Activated T-helper 2 cell treated with anti-CD3 and anti-CD28 coated beads, Interferon-gamma antibody, Interleukin-2, Interleukin-4, amounts not matched to agents 10 μg/mL and 5 μg/mL and 100 μg/mL, durations not matched to agents 14 hours and 24 hours and 36 hours (primary cell): Measurements from ENCODE around the gene NUBP2. TPM values are rescaled to one million over a fixed set of nuclear protein-coding genes. Genes with fewer than 3 reads are reported as not detected.
A peak's percentile ranks its signal among the peaks of the same experiment; 100 is the strongest.

Experiments used
- DNase-seq: peaks from one replicate; pipeline ENCODE4 v3.0.0; 2021; ENCODE audit warnings: low spot score
- H3K27ac Mint-ChIP-seq: one replicate; pipeline ENCODE4 v1.8.0; 2021; ENCODE audit warnings: mixed read lengths
- H3K27me3 Mint-ChIP-seq: one replicate; pipeline ENCODE4 v1.8.0; 2021; ENCODE audit warnings: low read depth, mixed read lengths
- H3K36me3 Mint-ChIP-seq: one replicate; pipeline ENCODE4 v1.8.0; 2021; ENCODE audit warnings: low read depth, mixed read lengths
- H3K4me1 Mint-ChIP-seq: one replicate; pipeline ENCODE4 v1.8.0; 2021; ENCODE audit warnings: low read depth, mixed read lengths
- H3K4me3 Mint-ChIP-seq: one replicate; pipeline ENCODE4 v1.8.0; 2021; ENCODE audit warnings: low read depth, mild to moderate bottlenecking, moderate library complexity, mixed read lengths
- H3K9me3 Mint-ChIP-seq: one replicate; pipeline ENCODE4 v1.8.0; 2021; ENCODE audit warnings: mixed read lengths
- intact Hi-C: fragments of 100-400 bp; cut with micrococcal nuclease; formaldehyde crosslinking; loops from one replicate; pipeline ENCODE4 v1.15.1; 2023
- total RNA-seq: library from RNA; stranded (reverse); gene quantifications from 2 replicates; pipeline ENCODE4 v1.2.3, GENCODE V29; 2022

The NUBP2 gene
- total RNA-seq, result 64.5 and 66.7 TPM in 2 replicates

DNA sequence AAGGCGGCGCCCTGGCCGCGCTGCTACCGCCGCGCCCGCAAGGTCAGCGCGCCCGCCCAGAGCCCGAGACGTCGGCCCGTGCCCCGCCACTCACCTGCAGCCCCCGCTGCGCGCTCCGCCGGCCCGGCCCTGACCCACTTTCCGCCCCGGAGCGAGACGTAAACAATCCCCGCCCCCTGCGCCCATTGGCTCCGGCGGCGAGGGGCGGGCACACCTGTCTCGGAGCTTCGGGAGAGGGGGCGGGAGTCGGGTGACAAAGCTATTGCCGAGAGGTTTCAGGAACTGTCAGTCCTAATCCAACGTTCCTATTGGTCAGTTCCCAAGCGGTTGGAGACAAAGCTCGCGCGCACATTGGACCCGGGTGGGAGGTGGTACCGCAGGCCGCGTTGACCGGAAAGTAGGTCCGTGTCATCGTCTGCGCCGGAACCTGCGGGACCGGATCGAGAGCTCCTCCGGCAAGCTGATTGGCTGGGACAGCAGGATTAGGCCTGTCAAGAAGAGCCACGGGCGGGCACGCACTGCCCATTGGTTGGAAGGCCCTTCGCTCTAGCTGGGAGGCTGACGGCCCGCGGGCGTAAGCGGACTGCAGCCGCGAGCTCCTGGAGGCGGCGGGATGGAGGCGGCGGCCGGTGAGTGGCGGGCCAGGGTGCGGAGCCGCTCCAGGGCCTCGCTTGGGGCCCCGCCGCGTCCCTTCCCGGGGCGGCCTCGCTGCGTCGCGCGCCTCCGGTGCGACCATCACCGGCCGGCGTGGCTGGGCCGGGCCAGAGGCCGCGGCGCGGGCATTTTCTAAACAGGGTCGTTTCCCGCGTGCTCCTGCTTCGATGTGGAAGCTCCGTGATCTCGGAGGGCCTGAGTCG, at the start of gene NUBP2, which contains the start of gene SPSB3:
NUBP2 (plus strand) TSS at position 553 of the 857 bp plus-strand sequence; CDS start at position 614, 61 bp downstream.
SPSB3 (minus strand) TSS at position 164 of the 857 bp plus-strand sequence. CDS start 1,088 bp downstream, outside the sequence.
- peaks cover 11% of the 10 kb centered on the region for H3K36me3 Mint-ChIP-seq
- peak within 1 kb of the TSS; percentile 83 for H3K27ac Mint-ChIP-seq
- intact Hi-C loops, result loop anchor here (1.0 to 5.0 kb wide), 6 partner anchors 9 to 362 kb away; partner anchors contain the start of genes FAHD1, HAGH, MAPK8IP3 and MRPS34
- H3K4me3 Mint-ChIP-seq, result peak within 1 kb of the TSS; percentile 90
- no peaks in the 10 kb centered on the region for H3K9me3 Mint-ChIP-seq
- H3K4me1 Mint-ChIP-seq, result peaks cover 11% of the 10 kb centered on the region
- peak; percentile 99 for DNase-seq
- no peaks in the 10 kb centered on the region for H3K27me3 Mint-ChIP-seq

DNA sequence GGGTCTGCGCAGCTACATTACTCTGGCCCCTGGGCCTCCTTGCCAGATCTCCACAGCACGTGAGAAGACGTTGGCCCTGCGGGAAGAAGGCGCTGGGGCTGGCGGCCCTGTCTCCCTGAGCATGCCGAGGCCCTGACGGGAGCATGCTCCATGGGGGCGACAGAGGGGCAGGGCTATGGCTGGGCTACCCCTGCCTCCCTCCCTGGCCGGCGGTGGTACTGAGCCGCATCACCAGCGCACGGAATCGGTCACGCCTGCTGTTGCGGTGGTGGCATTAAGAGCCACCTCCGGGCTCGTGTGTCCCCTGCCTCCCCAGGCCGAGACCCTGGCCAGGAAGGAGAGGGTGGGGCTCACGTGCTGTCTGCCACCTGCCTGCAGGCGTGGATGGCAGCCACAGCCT, 48.6 kb upstream of the NUBP2 start:
- Mint-ChIP-seq H3K4me1 (no peaks in the 10 kb centered on the region), H3K9me3 (no peaks in the 10 kb centered on the region), H3K4me3 (no peak overlapping the region), H3K36me3 (peaks cover 18% of the 10 kb centered on the region), H3K27ac (no peak overlapping the region), H3K27me3 (no peaks in the 10 kb centered on the region)
- intact Hi-C loops, result no loop called here
- DNase-seq, result no peak

- intact Hi-C loops, result no loop called here
- Mint-ChIP-seq H3K4me3 (no peak overlapping the region), H3K27ac (no peak overlapping the region), H3K27me3 (no peaks in the 10 kb centered on the region), H3K4me1 (no peaks in the 10 kb centered on the region), H3K9me3 (no peaks in the 10 kb centered on the region), H3K36me3 (peaks cover 16% of the 10 kb centered on the region)
- no peak for DNase-seq
Measured at GRCh38 chr16:1734816-1735215, 47.9 kb upstream of the NUBP2 start.

GRCh38 chr16:1740234-1740633, 42.5 kb upstream of the NUBP2 start:
- Mint-ChIP-seq H3K27me3 (no peaks in the 10 kb centered on the region), H3K27ac (no peak overlapping the region), H3K4me3 (no peak overlapping the region), H3K4me1 (no peaks in the 10 kb centered on the region), H3K9me3 (no peaks in the 10 kb centered on the region), H3K36me3 (peaks cover 9% of the 10 kb centered on the region)
- intact Hi-C loops, result no loop called here
- DNase-seq, result no peak

GRCh38 chr16:1740781-1741490, 41.8 kb upstream of the NUBP2 start:
- H3K27me3 Mint-ChIP-seq, result no peaks in the 10 kb centered on the region
- no peaks in the 10 kb centered on the region for H3K9me3 Mint-ChIP-seq
- intact Hi-C loops, result no loop called here
- no peak overlapping the region for H3K27ac Mint-ChIP-seq
- no peak for DNase-seq
- no peaks in the 10 kb centered on the region for H3K4me1 Mint-ChIP-seq
- peaks cover 9% of the 10 kb centered on the region for H3K36me3 Mint-ChIP-seq
- no peak overlapping the region for H3K4me3 Mint-ChIP-seq

DNA sequence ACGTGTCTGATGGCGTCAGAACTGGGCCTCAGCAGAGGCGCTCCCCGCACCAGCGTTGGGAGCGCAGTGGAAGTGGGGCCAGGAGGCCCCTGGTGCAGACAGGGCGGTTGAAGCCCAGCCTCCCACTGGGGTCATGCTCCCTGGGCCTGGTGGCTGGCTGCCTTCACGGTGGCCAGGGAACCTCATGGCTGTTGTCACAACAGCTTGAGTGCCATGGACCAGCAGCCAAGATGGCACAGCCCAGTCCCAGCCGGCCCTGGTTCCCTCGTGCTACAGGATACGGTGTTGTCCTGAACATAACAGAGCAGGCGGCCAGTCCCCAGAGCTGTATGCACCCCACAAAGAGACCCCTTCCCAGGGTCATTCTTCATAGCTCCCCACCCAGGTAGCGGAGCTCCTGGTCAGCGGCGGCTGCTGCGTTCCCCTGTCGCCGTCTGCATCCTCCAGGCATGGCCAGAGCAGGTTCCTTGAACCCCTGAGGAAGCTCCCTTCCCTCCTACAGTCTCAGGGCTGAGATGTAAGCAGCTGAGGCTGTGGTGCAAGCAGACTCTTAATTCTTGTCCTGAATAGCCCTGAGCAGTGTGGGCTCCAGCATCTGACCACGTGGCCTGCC, 41.1 kb upstream of the NUBP2 start:
- H3K36me3 Mint-ChIP-seq, result peaks cover 9% of the 10 kb centered on the region
- no peak overlapping the region for H3K27ac Mint-ChIP-seq
- no peak overlapping the region for H3K4me3 Mint-ChIP-seq
- intact Hi-C loops, result no loop called here
- H3K27me3 Mint-ChIP-seq, result no peaks in the 10 kb centered on the region
- DNase-seq, result no peak
- no peaks in the 10 kb centered on the region for H3K9me3 Mint-ChIP-seq
- H3K4me1 Mint-ChIP-seq, result no peaks in the 10 kb centered on the region

DNA sequence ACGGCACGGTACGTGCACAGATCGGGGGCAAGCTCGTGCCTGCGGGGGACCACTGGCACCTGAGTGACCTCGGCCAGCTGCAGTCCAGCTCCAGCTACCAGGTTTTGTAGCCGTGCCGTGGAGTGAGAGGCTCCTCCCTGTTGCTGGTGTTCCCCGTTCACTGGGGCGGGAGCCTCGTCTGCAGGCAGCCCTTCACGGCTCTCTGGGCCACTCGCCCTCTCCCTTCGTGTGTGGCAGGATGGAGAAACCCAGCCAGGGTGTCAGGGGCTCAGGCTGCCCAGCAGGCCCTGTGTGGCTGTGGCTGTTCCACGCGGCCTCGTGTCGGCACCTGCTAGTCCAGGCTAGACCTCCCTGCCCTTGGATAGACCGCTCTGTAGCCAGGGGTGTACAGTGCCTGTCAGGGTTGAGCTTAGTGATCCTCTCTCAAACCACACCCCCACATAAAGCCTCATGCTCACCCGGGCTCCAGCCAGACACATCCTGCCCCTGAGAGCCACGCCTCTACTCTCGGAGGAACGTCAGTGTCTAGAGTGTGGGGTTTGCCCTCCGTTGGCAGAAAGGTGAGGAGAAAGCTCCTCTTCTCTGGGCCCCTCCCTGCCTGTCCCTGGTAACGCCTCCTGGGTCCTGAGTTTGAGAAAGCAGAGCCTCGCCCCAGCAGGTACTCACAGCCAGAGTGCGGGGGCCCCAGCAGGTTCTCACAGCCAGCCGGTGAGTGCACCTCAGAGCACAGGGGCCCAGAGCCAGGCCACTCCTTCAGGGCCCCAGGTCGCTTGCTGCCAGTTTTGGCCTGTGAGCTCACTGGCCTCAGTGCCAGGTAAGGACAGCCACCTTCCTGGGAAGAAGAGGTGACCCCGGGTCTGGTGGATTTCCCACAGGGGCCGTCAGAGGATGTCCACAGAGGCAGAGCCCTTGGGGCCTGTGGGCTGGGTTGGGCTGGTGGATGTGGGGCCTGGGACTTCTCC, 39.1 kb upstream of the NUBP2 start:
- Mint-ChIP-seq H3K27me3 (no peaks in the 10 kb centered on the region), H3K9me3 (no peaks in the 10 kb centered on the region), H3K27ac (no peak overlapping the region), H3K4me3 (no peak overlapping the region), H3K4me1 (no peaks in the 10 kb centered on the region), H3K36me3 (peaks cover 13% of the 10 kb centered on the region)
- no peak for DNase-seq
- intact Hi-C loops, result no loop called here

DNA sequence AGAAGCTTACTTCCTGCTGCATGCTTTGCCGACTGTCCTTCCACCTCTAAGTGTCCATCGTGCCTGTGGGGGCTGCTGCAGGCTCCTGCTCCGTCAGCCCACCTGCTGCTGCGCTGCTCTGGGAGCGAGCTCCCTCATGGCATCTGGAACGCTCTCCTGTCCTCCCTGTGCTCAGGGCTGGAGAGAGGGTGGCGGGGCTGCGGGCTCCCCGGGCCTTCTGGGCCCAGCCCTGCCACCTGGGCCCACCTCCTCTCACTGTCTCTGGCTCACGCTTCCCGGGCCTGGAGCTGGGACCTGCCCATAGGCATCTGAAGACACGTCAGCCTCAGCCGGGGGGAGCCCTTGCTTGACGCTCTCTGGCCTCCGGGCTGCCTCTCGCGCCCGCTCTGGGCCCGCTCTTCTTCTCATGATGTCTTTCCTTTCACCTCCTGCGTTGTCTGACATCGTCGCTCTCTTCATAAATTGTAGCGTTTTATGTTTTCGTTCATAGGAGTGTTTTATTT, 38.4 kb upstream of the NUBP2 start:
- H3K36me3 Mint-ChIP-seq, result peaks cover 17% of the 10 kb centered on the region
- intact Hi-C loops, result no loop called here
- no peak overlapping the region for H3K4me3 Mint-ChIP-seq

DNA sequence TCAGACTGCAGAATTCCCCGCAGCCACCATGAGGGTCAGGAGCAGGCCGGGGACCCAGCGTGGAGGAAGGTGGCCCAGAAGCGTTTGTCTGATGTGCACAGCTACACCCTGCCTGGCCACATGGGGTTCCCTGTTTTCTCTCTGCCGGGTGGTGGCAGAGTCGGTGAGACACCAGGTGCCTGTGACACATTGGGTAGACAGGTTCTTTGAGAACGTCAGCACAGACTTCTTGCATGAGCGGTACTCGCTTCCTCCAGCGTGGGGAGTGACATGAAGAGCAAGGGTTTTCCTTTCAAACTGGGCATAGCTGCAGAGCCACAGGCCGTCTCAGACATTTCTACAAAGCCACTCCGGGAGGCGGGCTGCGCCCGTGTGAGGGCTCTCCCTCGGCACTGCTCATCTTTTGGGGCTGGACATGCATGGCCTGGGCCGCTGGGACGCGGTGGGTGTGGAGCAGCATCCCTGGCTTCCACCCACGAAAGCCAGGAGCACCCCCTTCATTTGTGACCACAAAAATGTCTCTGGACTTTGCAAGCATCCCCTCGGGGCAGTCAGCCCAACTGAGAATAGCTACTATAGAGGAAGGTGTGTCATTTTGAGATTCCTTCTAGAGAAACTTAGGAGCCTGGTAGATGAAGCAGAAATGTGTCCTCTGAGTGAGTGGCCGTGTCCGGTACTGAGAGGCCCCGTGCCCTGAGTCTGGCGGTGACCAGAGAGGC, 37.4 kb upstream of the NUBP2 start:
- Mint-ChIP-seq H3K4me1 (no peaks in the 10 kb centered on the region), H3K4me3 (no peak overlapping the region), H3K27me3 (no peaks in the 10 kb centered on the region)

More for the DNA sequence above, 38.4 kb upstream of the NUBP2 start:
- Mint-ChIP-seq H3K4me1 (no peaks in the 10 kb centered on the region), H3K27me3 (no peaks in the 10 kb centered on the region), H3K9me3 (no peaks in the 10 kb centered on the region), H3K27ac (no peak overlapping the region)
- DNase-seq, result no peak

DNA sequence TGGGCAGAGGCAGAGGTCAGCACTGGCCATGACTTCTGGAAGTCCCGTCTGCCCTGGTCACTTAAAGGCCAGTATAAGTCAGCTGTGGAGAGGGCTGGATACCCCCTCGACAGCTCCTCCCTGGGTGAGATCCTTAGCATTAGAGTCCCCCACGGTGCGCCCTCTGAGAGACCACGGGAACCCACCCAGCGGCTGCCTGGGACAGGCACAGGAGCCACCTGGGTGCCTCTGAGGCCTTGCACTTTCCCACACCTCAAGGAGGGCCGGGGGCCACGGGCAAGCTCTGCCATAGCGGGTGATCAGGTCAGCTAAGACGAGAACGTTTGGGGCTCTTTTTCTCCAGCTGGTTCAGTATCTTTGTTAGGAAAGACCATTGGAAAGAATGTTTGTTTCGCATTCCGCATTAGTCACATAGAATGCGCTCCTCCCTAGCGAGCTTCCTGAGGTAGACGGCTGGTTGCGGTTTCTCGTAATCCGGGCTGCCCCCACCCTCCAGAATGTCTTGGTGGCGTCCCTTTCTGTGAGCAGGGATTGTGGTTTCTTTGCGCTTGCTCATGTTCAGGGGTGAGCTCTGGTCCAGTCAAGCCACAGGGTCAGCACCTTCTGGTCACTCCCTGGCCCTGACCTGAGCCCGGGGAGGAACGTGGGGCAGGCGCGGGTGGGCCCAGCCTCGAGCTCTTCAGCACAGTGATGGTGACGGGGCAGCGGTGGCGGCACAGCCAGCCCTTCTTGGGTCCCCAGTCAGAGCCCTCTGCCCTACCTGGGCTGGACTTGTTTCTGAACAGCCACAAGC, 36.7 kb upstream of the NUBP2 start:
- DNase-seq, result no peak

More for the DNA sequence above, 37.4 kb upstream of the NUBP2 start:
- H3K27ac Mint-ChIP-seq, result no peak overlapping the region
- intact Hi-C loops, result no loop called here
- no peak for DNase-seq
- no peaks in the 10 kb centered on the region for H3K9me3 Mint-ChIP-seq
- peaks cover 17% of the 10 kb centered on the region for H3K36me3 Mint-ChIP-seq

DNA sequence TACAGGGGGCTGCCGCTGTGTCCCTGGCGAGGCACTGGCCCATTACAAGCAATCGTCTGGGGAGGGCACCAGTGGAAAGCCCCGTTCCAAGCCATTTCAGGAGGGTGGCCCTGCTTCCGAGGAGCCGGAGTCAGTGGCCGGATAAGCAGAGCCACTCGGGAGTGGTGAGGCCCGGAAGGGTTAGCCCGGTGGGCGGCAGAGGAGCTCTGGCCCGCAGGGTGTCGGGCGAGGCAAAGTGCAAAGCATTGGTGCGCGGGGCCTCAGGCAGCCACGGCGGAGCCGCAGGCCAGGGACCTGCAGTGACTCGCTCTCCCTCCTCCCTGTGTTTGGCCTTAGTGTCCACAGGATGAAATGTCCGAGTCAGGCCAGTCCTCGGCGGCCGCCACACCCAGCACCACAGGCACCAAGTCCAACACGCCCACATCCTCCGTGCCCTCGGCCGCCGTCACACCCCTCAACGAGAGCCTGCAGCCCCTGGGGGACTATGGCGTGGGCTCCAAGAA, 36.0 kb upstream of the NUBP2 start:
- no peaks in the 10 kb centered on the region for H3K9me3 Mint-ChIP-seq
- intact Hi-C loops, result no loop called here
- no peak for DNase-seq
- H3K36me3 Mint-ChIP-seq, result peaks cover 17% of the 10 kb centered on the region
- no peaks in the 10 kb centered on the region for H3K4me1 Mint-ChIP-seq
- no peaks in the 10 kb centered on the region for H3K27me3 Mint-ChIP-seq
- no peak overlapping the region for H3K4me3 Mint-ChIP-seq
- no peak overlapping the region for H3K27ac Mint-ChIP-seq

More for the DNA sequence above, 36.7 kb upstream of the NUBP2 start:
- no peak overlapping the region for H3K4me3 Mint-ChIP-seq
- no peaks in the 10 kb centered on the region for H3K27me3 Mint-ChIP-seq
- intact Hi-C loops, result no loop called here
- H3K4me1 Mint-ChIP-seq, result no peaks in the 10 kb centered on the region
- H3K9me3 Mint-ChIP-seq, result no peaks in the 10 kb centered on the region
- H3K27ac Mint-ChIP-seq, result no peak overlapping the region
- H3K36me3 Mint-ChIP-seq, result peaks cover 17% of the 10 kb centered on the region
